Memory B cell (primary cell): ENCODE data around the gene EIF4E2.

Experiments used
- ATAC-seq: fragments of 150-1000 bp; cut with Tn5 transposase; 2 replicates; pipeline ENCODE4 v1.10.0; 2021; ENCODE audit warnings: low read depth, mild to moderate bottlenecking, moderate library complexity
- DNase-seq, 2 donors: peaks; one replicate each; pipeline ENCODE4 v3.0.0; 2022; ENCODE audit warnings: low spot score in 2 of 2
- H3K27ac Mint-ChIP-seq: one replicate; pipeline ENCODE4 v1.8.0; 2022; ENCODE audit warnings: mild to moderate bottlenecking, moderate library complexity, mixed read lengths
- H3K27me3 Mint-ChIP-seq: one replicate; pipeline ENCODE4 v1.8.0; 2022; ENCODE audit warnings: mixed read lengths
- H3K36me3 Mint-ChIP-seq: one replicate; pipeline ENCODE4 v1.8.0; 2022; ENCODE audit warnings: mild to moderate bottlenecking, mixed read lengths
- H3K4me1 Mint-ChIP-seq: one replicate; pipeline ENCODE4 v1.8.0; 2022; ENCODE audit warnings: mixed read lengths
- H3K4me3 Mint-ChIP-seq: one replicate; pipeline ENCODE4 v1.8.0; 2022; ENCODE audit warnings: mild to moderate bottlenecking, moderate library complexity, mixed read lengths
- H3K9me3 Mint-ChIP-seq: one replicate; pipeline ENCODE4 v1.8.0; 2022; ENCODE audit warnings: mixed read lengths

EIF4E2 gene

DNA sequence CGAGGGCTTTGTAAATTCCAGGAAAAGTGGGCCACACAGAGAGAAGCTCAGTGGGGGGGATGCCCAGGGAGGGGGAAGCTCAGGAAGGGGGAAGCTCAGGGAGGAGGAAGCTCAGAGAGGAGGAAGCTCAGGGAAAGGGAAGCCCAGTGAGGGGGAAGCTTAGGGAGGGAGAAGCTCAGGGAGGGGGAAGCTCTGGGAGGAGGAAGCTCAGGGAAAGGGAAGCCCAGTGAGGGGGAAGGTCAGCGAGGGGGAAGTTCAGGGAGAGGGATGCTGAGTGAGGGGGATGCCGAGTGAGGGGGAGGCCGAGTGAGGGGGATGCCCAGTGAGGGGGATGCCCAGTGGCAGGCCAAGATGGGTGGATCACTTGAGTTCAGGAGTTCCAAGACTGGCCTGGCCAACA is 11.8 kb upstream of the EIF4E2 start:
- H3K4me1 Mint-ChIP-seq: peaks cover 19% of the 10 kb centered on the region
- ATAC-seq: peak; percentile 22
- H3K27ac Mint-ChIP-seq: no peak overlapping the region

DNA sequence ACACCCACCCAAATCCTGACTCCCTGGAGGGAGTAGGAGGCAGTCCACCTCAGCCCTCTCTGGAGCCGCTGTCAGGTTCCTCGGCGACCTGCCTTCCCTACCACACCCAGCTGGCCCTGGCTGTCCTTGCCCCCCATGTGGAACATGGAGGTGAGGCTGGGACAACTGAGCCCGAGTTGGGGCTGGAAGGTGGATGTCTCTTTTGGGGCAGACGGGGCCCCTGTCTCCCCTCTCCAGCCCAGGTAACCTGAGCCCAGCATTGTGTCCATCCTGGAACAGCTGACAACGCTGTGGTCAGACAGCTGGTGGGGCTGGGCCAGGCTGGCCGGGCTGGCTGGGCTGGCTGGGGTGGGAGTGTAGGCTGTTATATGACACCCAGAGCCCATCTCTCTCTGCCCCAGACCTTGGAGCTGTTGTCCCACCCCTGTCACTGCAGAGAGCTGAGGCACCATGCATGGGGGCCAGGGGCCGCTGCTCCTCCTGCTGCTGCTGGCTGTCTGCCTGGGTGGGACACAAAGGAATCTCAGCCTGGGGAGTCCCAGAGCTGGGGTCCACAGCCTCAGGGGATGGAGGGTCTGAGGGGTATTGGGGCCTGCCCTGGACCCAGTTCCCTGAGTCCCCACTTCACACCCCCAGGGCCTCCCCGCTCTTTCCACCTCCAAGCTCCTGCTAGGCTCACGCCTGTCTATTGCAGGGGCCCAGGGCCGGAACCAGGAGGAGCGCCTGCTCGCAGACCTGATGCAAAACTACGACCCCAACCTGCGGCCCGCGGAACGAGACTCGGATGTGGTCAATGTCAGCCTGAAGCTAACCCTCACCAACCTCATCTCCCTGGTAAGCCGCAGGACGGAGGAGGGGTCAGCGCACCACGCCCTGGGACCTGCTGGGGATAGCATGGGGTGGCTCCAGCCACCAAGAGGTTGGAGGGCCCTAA is 10.9 kb upstream of the EIF4E2 start, which contains the start of gene CHRNG:
Gene CHRNG, plus strand, starts transcription at position 395 of the 934 bp plus-strand sequence. Its CDS starts 56 bp downstream, at position 451.
- no peak for DNase-seq
- Mint-ChIP-seq H3K27me3 (peaks cover 23% of the 10 kb centered on the region), H3K36me3 (peaks cover 2% of the 10 kb centered on the region), H3K27ac (no peak within 1 kb of the TSS), H3K9me3 (peaks cover 1% of the 10 kb centered on the region), H3K4me3 (no peak within 1 kb of the TSS), H3K4me1 (peaks cover 19% of the 10 kb centered on the region)
- no peak for ATAC-seq

More for the DNA sequence above, 11.8 kb upstream of the EIF4E2 start:
- Mint-ChIP-seq H3K9me3 (peaks cover 1% of the 10 kb centered on the region), H3K27me3 (peaks cover 23% of the 10 kb centered on the region), H3K36me3 (peaks cover 2% of the 10 kb centered on the region), H3K4me3 (no peak overlapping the region)
- DNase-seq: no peak

DNA sequence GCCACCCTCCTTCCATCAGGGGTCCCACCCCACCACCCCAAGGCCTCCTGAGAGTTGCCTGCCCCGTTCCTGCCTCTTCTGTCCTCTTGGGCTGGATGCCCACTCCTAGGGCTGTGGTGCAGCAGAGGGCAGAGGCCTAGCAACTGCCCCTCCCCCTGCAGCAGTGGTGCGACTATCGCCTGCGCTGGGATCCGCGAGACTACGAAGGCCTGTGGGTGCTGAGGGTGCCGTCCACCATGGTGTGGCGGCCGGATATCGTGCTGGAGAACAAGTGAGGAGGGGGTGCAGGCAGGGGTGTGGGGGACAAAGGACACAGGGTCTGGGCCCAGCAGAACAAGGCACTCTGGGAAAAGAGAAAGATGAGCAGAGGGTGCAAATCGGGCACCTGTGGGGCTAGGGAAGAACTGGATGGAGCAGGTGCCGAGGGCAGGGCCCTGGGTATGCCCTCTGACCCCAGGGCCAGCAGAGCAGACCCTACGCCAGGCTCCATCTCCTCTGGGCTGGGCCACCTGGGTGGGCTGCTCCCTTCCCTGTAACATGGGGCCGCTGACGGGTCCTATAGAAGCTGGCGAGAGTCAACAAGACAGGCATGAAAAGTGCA is 9.9 kb upstream of the EIF4E2 start:
- Mint-ChIP-seq H3K4me3 (no peak overlapping the region), H3K27me3 (peaks cover 21% of the 10 kb centered on the region), H3K4me1 (peaks cover 21% of the 10 kb centered on the region), H3K9me3 (peaks cover 1% of the 10 kb centered on the region), H3K36me3 (peaks cover 2% of the 10 kb centered on the region), H3K27ac (no peak overlapping the region)
- ATAC-seq (no peak), DNase-seq (no peak)

DNA sequence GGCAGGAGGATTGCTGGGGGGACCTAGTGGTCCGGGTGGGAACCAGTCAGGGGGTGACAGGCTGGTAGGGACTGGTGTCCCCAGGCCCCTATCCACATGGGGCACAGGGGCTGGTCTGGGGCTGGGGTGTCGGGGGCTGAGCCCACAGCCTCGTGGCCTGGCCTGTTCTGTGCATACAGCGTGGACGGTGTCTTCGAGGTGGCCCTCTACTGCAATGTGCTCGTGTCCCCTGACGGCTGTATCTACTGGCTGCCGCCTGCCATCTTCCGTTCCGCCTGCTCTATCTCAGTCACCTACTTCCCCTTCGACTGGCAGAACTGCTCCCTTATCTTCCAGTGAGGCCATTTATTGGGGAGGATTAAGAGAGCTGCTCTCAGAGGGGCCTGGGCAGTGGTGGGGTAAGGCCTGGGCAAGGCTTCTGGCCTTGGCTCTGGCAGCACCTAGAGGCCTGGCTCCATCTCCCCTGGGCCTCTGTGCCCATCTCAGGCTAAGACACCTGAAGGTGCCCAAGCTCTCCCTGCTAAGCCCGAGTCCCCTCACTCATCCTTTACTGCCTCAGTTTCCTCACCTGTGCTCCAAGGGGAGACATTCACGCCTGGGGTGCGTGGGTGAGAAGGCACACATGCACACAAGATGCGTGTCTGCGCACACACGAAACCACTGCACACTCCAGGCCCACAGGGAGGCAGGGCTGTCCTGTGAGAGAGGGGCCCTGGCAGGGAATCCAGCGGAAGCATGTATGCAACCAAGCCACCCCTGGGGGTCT is 9.1 kb upstream of the EIF4E2 start:
- H3K4me1 Mint-ChIP-seq: peaks cover 21% of the 10 kb centered on the region
- peaks cover 1% of the 10 kb centered on the region for H3K9me3 Mint-ChIP-seq
- peaks cover 18% of the 10 kb centered on the region for H3K27me3 Mint-ChIP-seq
- no peak overlapping the region for H3K4me3 Mint-ChIP-seq
- DNase-seq (no peak), ATAC-seq (peak; percentile 27)
- H3K36me3 Mint-ChIP-seq: peaks cover 2% of the 10 kb centered on the region
- H3K27ac Mint-ChIP-seq: no peak overlapping the region

DNA sequence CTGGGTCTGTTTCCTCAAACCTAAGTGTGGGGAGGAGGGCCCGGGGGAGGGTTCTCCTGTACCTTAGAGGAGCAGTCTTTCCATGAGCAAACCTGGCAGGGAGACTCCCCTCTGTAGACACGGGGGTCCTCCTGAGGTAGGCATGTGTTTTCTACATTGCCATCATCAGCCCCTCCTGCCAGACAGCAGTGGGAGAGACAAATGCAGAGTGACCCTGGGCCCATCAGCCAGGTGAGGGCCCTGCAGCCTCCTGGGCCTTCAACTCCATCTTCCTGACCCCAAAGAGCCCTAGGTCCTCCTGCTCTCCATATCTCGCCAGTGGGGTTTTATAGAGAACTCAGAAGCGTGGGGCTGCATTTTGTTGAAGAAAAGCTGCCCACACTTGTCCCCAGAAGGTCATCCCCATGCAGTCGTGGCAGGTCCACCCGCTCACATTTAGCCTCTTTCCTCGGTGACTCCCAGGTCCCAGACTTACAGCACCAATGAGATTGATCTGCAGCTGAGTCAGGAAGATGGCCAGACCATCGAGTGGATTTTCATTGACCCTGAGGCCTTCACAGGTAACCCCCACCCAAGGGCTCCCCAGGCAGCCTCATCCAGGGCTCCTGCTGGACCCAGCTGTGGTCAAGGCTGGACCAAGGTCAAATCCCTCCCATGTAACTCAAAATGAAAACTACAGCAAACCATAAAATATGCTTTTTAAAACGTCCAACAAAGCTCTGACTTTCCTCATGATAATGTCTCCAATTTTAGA is 8.4 kb upstream of the EIF4E2 start:
- no peak overlapping the region for H3K4me3 Mint-ChIP-seq
- no peak overlapping the region for H3K27ac Mint-ChIP-seq
- H3K9me3 Mint-ChIP-seq: no peaks in the 10 kb centered on the region
- peaks cover 5% of the 10 kb centered on the region for H3K36me3 Mint-ChIP-seq
- peaks cover 24% of the 10 kb centered on the region for H3K4me1 Mint-ChIP-seq
- ATAC-seq (no peak), DNase-seq (no peak)
- H3K27me3 Mint-ChIP-seq: peaks cover 14% of the 10 kb centered on the region

DNA sequence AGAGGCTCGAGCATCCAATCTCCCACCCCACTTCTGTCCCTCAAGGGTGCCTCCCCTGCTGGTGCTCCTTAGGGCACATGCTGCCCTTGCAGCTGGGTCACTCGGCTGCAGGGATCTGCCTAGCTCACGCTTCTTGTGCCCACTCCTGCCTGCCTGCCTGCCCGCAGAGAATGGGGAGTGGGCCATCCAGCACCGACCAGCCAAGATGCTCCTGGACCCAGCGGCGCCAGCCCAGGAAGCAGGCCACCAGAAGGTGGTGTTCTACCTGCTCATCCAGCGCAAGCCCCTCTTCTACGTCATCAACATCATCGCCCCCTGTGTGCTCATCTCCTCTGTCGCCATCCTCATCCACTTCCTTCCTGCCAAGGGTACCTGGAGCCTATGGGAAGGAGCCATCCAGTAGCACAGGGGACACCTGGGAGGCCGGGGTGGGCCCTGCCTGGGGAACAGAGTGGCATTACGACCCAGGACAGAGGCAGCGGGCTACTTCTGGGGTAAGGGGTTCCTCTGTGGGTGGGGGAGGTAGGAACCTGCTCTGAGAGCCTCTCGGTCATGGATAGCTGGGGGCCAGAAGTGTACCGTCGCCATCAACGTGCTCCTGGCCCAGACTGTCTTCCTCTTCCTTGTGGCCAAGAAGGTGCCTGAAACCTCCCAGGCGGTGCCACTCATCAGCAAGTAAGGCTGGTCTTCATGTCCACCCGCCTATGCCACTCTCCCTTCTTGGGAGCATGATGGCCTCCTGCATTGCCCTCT is 7.6 kb upstream of the EIF4E2 start:
- DNase-seq (no peak), ATAC-seq (no peak)
- Mint-ChIP-seq H3K27ac (no peak overlapping the region), H3K4me1 (peaks cover 24% of the 10 kb centered on the region), H3K4me3 (no peak overlapping the region), H3K36me3 (peaks cover 5% of the 10 kb centered on the region), H3K9me3 (no peaks in the 10 kb centered on the region), H3K27me3 (peaks cover 12% of the 10 kb centered on the region)

DNA sequence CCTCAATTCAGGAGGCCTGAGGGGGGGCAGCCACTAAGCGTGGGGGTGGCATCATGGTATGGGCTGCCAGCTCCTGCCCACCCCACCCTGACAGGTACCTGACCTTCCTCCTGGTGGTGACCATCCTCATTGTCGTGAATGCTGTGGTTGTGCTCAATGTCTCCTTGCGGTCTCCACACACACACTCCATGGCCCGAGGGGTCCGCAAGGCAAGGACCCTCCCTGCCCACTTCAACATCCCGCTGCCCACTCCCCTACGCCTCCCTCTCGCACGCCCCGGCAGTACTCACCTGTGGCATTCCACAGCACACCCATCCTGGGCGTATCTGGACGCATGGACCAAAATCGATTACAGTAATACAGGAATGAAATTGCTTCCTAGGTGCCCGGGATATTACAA is 7.0 kb upstream of the EIF4E2 start:
- Mint-ChIP-seq H3K27ac (no peak overlapping the region), H3K27me3 (peaks cover 7% of the 10 kb centered on the region), H3K4me1 (peaks cover 21% of the 10 kb centered on the region), H3K4me3 (no peak overlapping the region), H3K36me3 (peaks cover 7% of the 10 kb centered on the region), H3K9me3 (peaks cover under 1% of the 10 kb centered on the region)
- DNase-seq (no peak), ATAC-seq (no peak)

DNA sequence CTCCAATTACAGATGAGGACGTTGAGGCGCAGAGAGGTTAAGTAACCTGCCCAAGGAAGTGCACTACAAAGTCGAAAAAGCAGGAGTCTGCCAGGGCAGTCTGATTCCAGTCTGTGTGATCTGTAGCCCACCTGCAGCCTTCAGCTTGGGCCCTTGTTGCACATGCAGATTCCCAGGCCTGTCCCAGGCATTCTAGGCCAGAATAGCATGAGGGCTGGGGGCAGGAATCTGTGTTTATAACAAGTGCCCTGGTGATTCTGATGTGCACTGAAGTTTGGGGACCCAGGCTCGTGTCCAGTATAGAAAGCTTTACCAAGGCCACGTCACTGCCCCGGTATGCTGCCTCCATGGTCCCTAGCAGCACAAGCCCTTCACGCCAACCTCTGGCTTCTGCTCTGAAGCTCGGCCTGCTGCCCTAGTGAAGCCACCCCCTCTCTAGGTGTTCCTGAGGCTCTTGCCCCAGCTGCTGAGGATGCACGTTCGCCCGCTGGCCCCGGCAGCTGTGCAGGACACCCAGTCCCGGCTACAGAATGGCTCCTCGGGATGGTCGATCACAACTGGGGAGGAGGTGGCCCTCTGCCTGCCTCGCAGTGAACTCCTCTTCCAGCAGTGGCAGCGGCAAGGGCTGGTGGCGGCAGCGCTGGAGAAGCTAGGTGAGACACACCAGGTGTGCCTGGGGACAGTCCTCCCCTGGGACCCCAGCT is 6.4 kb upstream of the EIF4E2 start:
- Mint-ChIP-seq H3K27ac (no peak overlapping the region), H3K9me3 (peaks cover 1% of the 10 kb centered on the region), H3K4me3 (no peak overlapping the region), H3K4me1 (peaks cover 19% of the 10 kb centered on the region), H3K36me3 (peaks cover 9% of the 10 kb centered on the region), H3K27me3 (peaks cover 1% of the 10 kb centered on the region)
- DNase-seq (no peak), ATAC-seq (no peak)

DNA sequence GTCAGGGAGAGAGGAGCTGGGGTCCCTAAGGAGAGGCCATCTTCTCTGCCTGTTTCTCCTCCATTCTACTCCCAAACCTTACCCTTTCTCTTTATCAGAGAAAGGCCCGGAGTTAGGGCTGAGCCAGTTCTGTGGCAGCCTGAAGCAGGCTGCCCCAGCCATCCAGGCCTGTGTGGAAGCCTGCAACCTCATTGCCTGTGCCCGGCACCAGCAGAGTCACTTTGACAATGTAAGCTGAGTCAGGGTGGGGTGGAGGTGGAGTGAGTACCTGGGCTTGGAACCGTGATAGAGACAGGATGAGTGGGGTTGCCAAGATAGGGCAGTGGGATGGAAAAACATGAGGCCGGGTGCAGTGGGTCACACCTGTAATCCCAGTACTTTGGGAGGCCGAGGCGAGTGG is 5.8 kb upstream of the EIF4E2 start:
- ATAC-seq: no peak
- no peak for DNase-seq
- no peak overlapping the region for H3K4me3 Mint-ChIP-seq
- H3K27me3 Mint-ChIP-seq: no peaks in the 10 kb centered on the region
- peaks cover 20% of the 10 kb centered on the region for H3K4me1 Mint-ChIP-seq
- H3K9me3 Mint-ChIP-seq: peaks cover 1% of the 10 kb centered on the region
- no peak overlapping the region for H3K27ac Mint-ChIP-seq
- H3K36me3 Mint-ChIP-seq: peaks cover 9% of the 10 kb centered on the region

DNA sequence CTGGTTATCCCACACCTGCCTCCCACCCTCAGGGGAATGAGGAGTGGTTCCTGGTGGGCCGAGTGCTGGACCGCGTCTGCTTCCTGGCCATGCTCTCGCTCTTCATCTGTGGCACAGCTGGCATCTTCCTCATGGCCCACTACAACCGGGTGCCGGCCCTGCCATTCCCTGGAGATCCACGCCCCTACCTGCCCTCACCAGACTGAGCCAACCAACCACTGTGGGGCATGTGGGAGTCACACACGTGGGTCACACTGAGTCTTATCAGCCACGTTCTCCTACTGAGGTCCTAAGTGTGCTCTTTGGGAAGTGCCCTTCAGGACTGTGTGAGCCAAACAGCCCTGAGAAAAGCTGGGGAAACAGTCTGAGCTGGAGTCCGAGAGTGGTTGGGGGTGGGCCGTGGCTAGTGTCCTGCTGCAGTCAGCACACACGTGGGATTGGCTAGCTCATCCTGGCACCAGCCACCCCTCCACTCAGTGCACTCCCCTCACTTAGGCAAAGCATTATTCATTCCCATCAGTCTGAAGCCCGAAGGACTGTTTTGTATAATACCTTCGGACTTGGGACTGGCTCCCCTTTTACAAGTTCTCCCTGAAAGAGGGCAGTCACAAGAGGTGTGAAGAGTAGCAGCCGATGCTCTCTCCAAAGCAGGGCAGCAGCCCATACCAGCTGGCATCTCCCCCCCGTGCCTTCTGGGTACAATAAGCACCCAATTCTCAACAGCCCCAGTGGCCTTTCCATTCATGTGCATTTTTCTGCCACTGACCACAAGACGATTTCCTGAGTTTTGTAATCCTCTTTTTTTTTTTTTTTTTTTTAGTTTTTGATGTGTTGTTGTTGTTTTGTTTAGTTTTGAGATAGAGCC is 4.7 kb upstream of the EIF4E2 start:
- Mint-ChIP-seq H3K36me3 (peaks cover 9% of the 10 kb centered on the region), H3K27ac (no peak overlapping the region), H3K4me3 (no peak overlapping the region), H3K27me3 (no peaks in the 10 kb centered on the region), H3K4me1 (peaks cover 19% of the 10 kb centered on the region), H3K9me3 (peaks cover 1% of the 10 kb centered on the region)
- ATAC-seq: no peak
- no peak for DNase-seq

DNA sequence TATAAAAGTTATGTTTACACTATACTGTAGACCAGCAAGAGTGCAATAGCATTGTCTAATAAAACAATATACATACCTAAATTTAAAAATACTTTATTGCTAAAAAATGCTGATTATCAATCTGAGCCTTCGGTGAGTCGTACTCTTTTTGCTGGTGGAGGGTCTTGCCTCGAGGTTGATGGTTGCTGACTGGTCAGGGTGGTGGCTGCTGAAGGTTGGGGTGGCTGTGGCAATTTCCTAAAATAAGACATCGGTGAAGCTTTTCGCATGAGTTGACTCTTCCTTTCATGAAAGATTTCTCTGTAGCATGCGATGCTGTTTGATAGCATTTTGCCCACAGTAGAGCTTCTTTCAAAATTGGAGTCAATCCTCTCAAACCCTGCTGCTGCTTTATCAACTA is 2.5 kb upstream of the EIF4E2 start:
- H3K9me3 Mint-ChIP-seq: peaks cover 1% of the 10 kb centered on the region
- peaks cover 23% of the 10 kb centered on the region for H3K4me1 Mint-ChIP-seq
- H3K36me3 Mint-ChIP-seq: peaks cover 9% of the 10 kb centered on the region
- ATAC-seq (no peak), DNase-seq (no peak)
- no peaks in the 10 kb centered on the region for H3K27me3 Mint-ChIP-seq
- H3K27ac Mint-ChIP-seq: no peak overlapping the region
- no peak overlapping the region for H3K4me3 Mint-ChIP-seq
